SU-DHL-6 (cell line): Measurements from ENCODE around the gene KDM7A.

Source experiments
- H2AFZ ChIP-seq: fragments of 200-600 bp; sonication (generic); 2 replicates; pipeline ENCODE4 v1.6.1; 2014; ENCODE audit warnings: low read depth, mild to moderate bottlenecking, moderate library complexity, mixed read lengths, antibody characterized with exemption, low read length; ENCODE audit not compliant: severe bottlenecking
- H3F3A ChIP-seq: fragments of 200-600 bp; shearing (Covaris generic); 2 replicates; pipeline ENCODE4 v1.6.0; 2016; ENCODE audit warnings: antibody characterized with exemption, mild to moderate bottlenecking; ENCODE audit not compliant: insufficient read depth
- H3K27ac ChIP-seq: fragments of 200-600 bp; sonication (generic); 2 replicates; pipeline ENCODE4 v1.5.1; 2016; ENCODE audit warnings: low read depth, mild to moderate bottlenecking, low read length, moderate library complexity, mixed read lengths
- H3K27me3 ChIP-seq: fragments of 200-600 bp; sonication (generic), shearing (Covaris generic); 2 replicates; pipeline ENCODE4 v1.6.0; 2014; ENCODE audit warnings: mild to moderate bottlenecking, low read length
- H3K36me3 ChIP-seq: fragments of 200-600 bp; sonication (generic); 2 replicates; pipeline ENCODE4 v1.6.1; 2014; ENCODE audit warnings: mild to moderate bottlenecking, low read length, mixed read lengths
- H3K4me2 ChIP-seq: fragments of 300-600, 200-600 bp; shearing (Covaris generic), sonication (generic); 2 replicates; pipeline ENCODE4 v1.6.0; 2014; ENCODE audit warnings: low read length, low read depth, mild to moderate bottlenecking; ENCODE audit not compliant: poor library complexity, severe bottlenecking
- H3K4me3 ChIP-seq: fragments of 200-600 bp; sonication (generic); 2 replicates; pipeline ENCODE4 v1.5.1; 2014; ENCODE audit warnings: antibody characterized with exemption, low read length, mild to moderate bottlenecking, mixed read lengths; ENCODE audit not compliant: insufficient read depth, poor library complexity, severe bottlenecking
- H3K79me2 ChIP-seq: fragments of 200-600 bp; sonication (generic); 2 replicates; pipeline ENCODE4 v1.6.1; 2014; ENCODE audit warnings: mild to moderate bottlenecking, low read length, moderate library complexity; ENCODE audit not compliant: insufficient read depth
- H3K9ac ChIP-seq: fragments of 200-600 bp; sonication (generic); 2 replicates; pipeline ENCODE4 v1.7.0; 2014; ENCODE audit warnings: mild to moderate bottlenecking, low read length
- H3K9me2 ChIP-seq: fragments of 200-600 bp; sonication (generic); replicated peaks from 2 replicates; pipeline ENCODE4 v1.6.1; 2014; ENCODE audit warnings: low read length; ENCODE audit not compliant: insufficient read depth
- H3K9me3 ChIP-seq: fragments of 200-600 bp; sonication (generic); 2 replicates; pipeline ENCODE4 v1.6.1; 2014; ENCODE audit warnings: low read length, mixed read lengths; ENCODE audit not compliant: insufficient read depth
- H4K20me1 ChIP-seq: fragments of 200-600 bp; sonication (generic); 2 replicates; pipeline ENCODE4 v1.6.1; 2014; ENCODE audit warnings: low read depth, mild to moderate bottlenecking, antibody characterized with exemption, low read length, moderate library complexity, mixed read lengths
- CTCF ChIP-seq: fragments of 200-600 bp; sonication (generic); IDR thresholded peaks from one replicate; pipeline ENCODE4 v1.5.1; 2017; ENCODE audit warnings: antibody characterized with exemption, mild to moderate bottlenecking, low read length, moderate library complexity; ENCODE audit not compliant: insufficient read depth, poor library complexity, severe bottlenecking
- EZH2phosphoT487 ChIP-seq: fragments of 200-600 bp; sonication (generic), shearing (Covaris generic); conservative IDR thresholded peaks from 2 replicates; pipeline ENCODE4 v1.6.1; 2018; ENCODE audit warnings: mild to moderate bottlenecking, antibody characterized with exemption, low read length, moderate library complexity, mixed read lengths

KDM7A gene

GRCh38 chr7:140156460-140157080 is 20.2 kb downstream of the KDM7A start:
- no peak overlapping the region for H3K9ac ChIP-seq
- TF ChIP-seq CTCF (no peak), EZH2phosphoT487 (no peak)
- H3K4me2 ChIP-seq: no peak overlapping the region
- no peaks in the 10 kb centered on the region for H3F3A ChIP-seq
- H3K9me3 ChIP-seq: no peaks in the 10 kb centered on the region
- H3K36me3 ChIP-seq: no peaks in the 10 kb centered on the region
- no peaks in the 10 kb centered on the region for H3K9me2 ChIP-seq
- H4K20me1 ChIP-seq: no peaks in the 10 kb centered on the region
- no peaks in the 10 kb centered on the region for H3K27me3 ChIP-seq
- no peak overlapping the region for H2AFZ ChIP-seq
- H3K79me2 ChIP-seq: no peaks in the 10 kb centered on the region
- H3K27ac ChIP-seq: no peak overlapping the region
- H3K4me3 ChIP-seq: no peak overlapping the region

- Histone ChIP-seq H3K9ac (no peak overlapping the region), H3K9me2 (no peaks in the 10 kb centered on the region), H3K27ac (no peak overlapping the region), H3K4me3 (no peak overlapping the region), H3K36me3 (no peaks in the 10 kb centered on the region), H3K79me2 (no peaks in the 10 kb centered on the region), H3K27me3 (no peaks in the 10 kb centered on the region), H4K20me1 (no peaks in the 10 kb centered on the region), H2AFZ (no peak overlapping the region), H3K9me3 (no peaks in the 10 kb centered on the region), H3F3A (no peaks in the 10 kb centered on the region), H3K4me2 (no peak overlapping the region)
- TF ChIP-seq EZH2phosphoT487 (no peak), CTCF (no peak)
Observed at GRCh38 chr7:140155428-140155827, 21.4 kb downstream of the KDM7A start.

- TF ChIP-seq CTCF: no peak
- no peak for TF ChIP-seq EZH2phosphoT487
- no peak overlapping the region for H3K27ac ChIP-seq
- H3K9ac ChIP-seq: no peak overlapping the region
- no peaks in the 10 kb centered on the region for H3F3A ChIP-seq
- H3K4me2 ChIP-seq: no peak overlapping the region
- H2AFZ ChIP-seq: no peak overlapping the region
- no peaks in the 10 kb centered on the region for H3K9me3 ChIP-seq
- H3K36me3 ChIP-seq: no peaks in the 10 kb centered on the region
- no peaks in the 10 kb centered on the region for H3K27me3 ChIP-seq
- H4K20me1 ChIP-seq: no peaks in the 10 kb centered on the region
- no peaks in the 10 kb centered on the region for H3K9me2 ChIP-seq
- no peaks in the 10 kb centered on the region for H3K79me2 ChIP-seq
- no peak overlapping the region for H3K4me3 ChIP-seq
Observed at GRCh38 chr7:140153666-140154161, 23.1 kb downstream of the KDM7A start.
